ENCODE measurements around the gene TOMM34.

DNA sequence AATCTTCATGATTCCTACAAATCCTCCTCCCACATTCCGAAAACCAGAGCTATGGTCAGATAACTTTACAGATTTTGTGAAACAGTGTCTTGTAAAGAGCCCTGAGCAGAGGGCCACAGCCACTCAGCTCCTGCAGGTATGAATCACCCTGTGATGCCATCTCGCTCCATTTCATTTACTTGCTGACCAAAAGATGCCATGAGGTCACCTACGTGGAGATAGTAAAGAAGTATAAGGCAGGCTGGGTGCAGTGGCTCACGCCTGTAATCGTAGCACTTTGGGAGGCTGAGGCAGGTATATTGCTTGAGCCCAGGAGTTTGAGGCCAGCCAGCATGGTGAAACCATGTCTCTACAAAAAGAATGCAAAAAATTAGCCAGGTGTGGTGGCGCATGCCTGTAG lies 37.0 kb upstream of the TOMM34 start:
- TF ChIP-seq EP300 (IDR thresholded peaks at IDR 0.05) (no peak), POLR2AphosphoS5 (IDR thresholded peaks at IDR 0.05) (no peak)
